GM19025 (cell line): Measurements from ENCODE around the gene MFAP3L.

Source experiments
- ATAC-seq: cut with Tn5 transposase; IDR thresholded peaks from one replicate; pipeline ENCODE4 v1.9.1; 2021; ENCODE audit warnings: mild to moderate bottlenecking, low read depth, moderate library complexity; ENCODE audit not compliant: unreplicated experiment

Gene MFAP3L

GRCh38 chr4:169996379-169997240, 29.6 kb downstream of the MFAP3L start:
- ATAC-seq = no peak

- no peak for ATAC-seq
Measured at GRCh38 chr4:169993531-169993930, 32.7 kb downstream of the MFAP3L start.

- no peak for ATAC-seq
Measured at GRCh38 chr4:169988252-169988651, 37.9 kb downstream of the MFAP3L start.

- ATAC-seq = no peak
Measured at GRCh38 chr4:169987327-169988228, 38.6 kb downstream of the MFAP3L start.

GRCh38 chr4:169986369-169986768, 39.8 kb downstream of the MFAP3L start:
- no peak for ATAC-seq

GRCh38 chr4:169985881-169986280, 40.3 kb downstream of the MFAP3L start:
- no peak for ATAC-seq

GRCh38 chr4:169984745-169985144, 41.5 kb downstream of the MFAP3L start:
- ATAC-seq = no peak

GRCh38 chr4:169984173-169984572, 42.0 kb downstream of the MFAP3L start:
- ATAC-seq = no peak

GRCh38 chr4:169976951-169977350, 49.2 kb downstream of the MFAP3L start:
- ATAC-seq = no peak

- no peak for ATAC-seq
Measured at GRCh38 chr4:169975838-169976796, 50.1 kb downstream of the MFAP3L start.

- no peak for ATAC-seq
Measured at GRCh38 chr4:169975131-169975837, 50.9 kb downstream of the MFAP3L start.

GRCh38 chr4:169971456-169972015, 54.7 kb downstream of the MFAP3L start:
- no peak for ATAC-seq

GRCh38 chr4:169968999-169969398, 57.2 kb downstream of the MFAP3L start:
- ATAC-seq = no peak

GRCh38 chr4:169963998-169964397, 62.2 kb downstream of the MFAP3L start:
- no peak for ATAC-seq

- no peak for ATAC-seq
Measured at GRCh38 chr4:169959254-169959653, 66.9 kb downstream of the MFAP3L start.

- ATAC-seq = no peak
Measured at GRCh38 chr4:169958629-169959028, 67.6 kb downstream of the MFAP3L start.

GRCh38 chr4:169957785-169958184, 68.4 kb downstream of the MFAP3L start:
- ATAC-seq = no peak

- ATAC-seq = no peak
Measured at GRCh38 chr4:169956091-169956843, 69.9 kb downstream of the MFAP3L start.

GRCh38 chr4:169955521-169955920, 70.7 kb downstream of the MFAP3L start:
- ATAC-seq = no peak
